ENCODE measurements around the gene KRTAP5-10. TPM values are rescaled to one million over a fixed set of nuclear protein-coding genes. Genes with fewer than 3 reads are reported as not detected.
A peak's percentile ranks its signal among the peaks of the same experiment; 100 is the strongest.
"Not testable (repeated sequence)": the region's sequence is repeated elsewhere in the genome, so short reads cannot be mapped to it uniquely, and the experiment has no call there.

Gene KRTAP5-10
- total RNA-seq, 2 donors from 2014 or later = not detected

GRCh38 chr11:71574418-71574817, 9.1 kb downstream of the KRTAP5-10 start:
- H3K4me3 Mint-ChIP-seq = no peak overlapping the region
- H3K9me3 Mint-ChIP-seq = no peaks in the 10 kb centered on the region
- ATAC-seq (replicated peaks) = no peak
- no peaks in the 10 kb centered on the region for H3K4me1 Mint-ChIP-seq
- peaks cover 9% of the 10 kb centered on the region for H3K27me3 Mint-ChIP-seq
- no peak overlapping the region for H3K27ac Mint-ChIP-seq
- H3K36me3 Mint-ChIP-seq (ENCODE audit: low read depth) = no peaks in the 10 kb centered on the region

- Mint-ChIP-seq H3K27me3 (peaks cover 9% of the 10 kb centered on the region), H3K36me3 (ENCODE audit: low read depth) (no peaks in the 10 kb centered on the region), H3K27ac (no peak overlapping the region), H3K4me3 (no peak overlapping the region), H3K4me1 (peaks cover 3% of the 10 kb centered on the region), H3K9me3 (no peaks in the 10 kb centered on the region)
- no peak for ATAC-seq (replicated peaks)
These were observed 10.5 kb downstream of the KRTAP5-10 start for GRCh38 chr11:71575723-71576424.

GRCh38 chr11:71576688-71577465, 11.5 kb downstream of the KRTAP5-10 start:
- not testable (repeated sequence) for ATAC-seq (replicated peaks); H3K4me3 Mint-ChIP-seq; H3K4me1 Mint-ChIP-seq; H3K27ac Mint-ChIP-seq; H3K9me3 Mint-ChIP-seq; H3K36me3 Mint-ChIP-seq (ENCODE audit: low read depth)
- H3K27me3 Mint-ChIP-seq = peaks cover 14% of the 10 kb centered on the region

- H3K9me3 Mint-ChIP-seq = no peaks in the 10 kb centered on the region
- no peak for ATAC-seq (replicated peaks)
These were observed 12.2 kb downstream of the KRTAP5-10 start for GRCh38 chr11:71577469-71578004.

GRCh38 chr11:71579513-71579912, 14.2 kb downstream of the KRTAP5-10 start:
- not testable (repeated sequence) for H3K4me1 Mint-ChIP-seq; H3K27ac Mint-ChIP-seq; H3K4me3 Mint-ChIP-seq; H3K9me3 Mint-ChIP-seq; H3K36me3 Mint-ChIP-seq (ENCODE audit: low read depth)
- peaks cover 21% of the 10 kb centered on the region for H3K27me3 Mint-ChIP-seq
- ATAC-seq (replicated peaks) = peak; percentile 34

More at GRCh38 chr11:71577469-71578004, 12.2 kb downstream of the KRTAP5-10 start:
- peaks cover 17% of the 10 kb centered on the region for H3K27me3 Mint-ChIP-seq
- no peak overlapping the region for H3K4me3 Mint-ChIP-seq
- peaks cover 3% of the 10 kb centered on the region for H3K4me1 Mint-ChIP-seq
- no peaks in the 10 kb centered on the region for H3K36me3 Mint-ChIP-seq (ENCODE audit: low read depth)
- no peak overlapping the region for H3K27ac Mint-ChIP-seq

GRCh38 chr11:71580057-71581003, 15.0 kb downstream of the KRTAP5-10 start:
- peak; percentile 52 for ATAC-seq (replicated peaks)
- Mint-ChIP-seq H3K27ac (no peak overlapping the region), H3K36me3 (ENCODE audit: low read depth) (no peaks in the 10 kb centered on the region), H3K4me3 (no peak overlapping the region), H3K9me3 (no peaks in the 10 kb centered on the region), H3K27me3 (peaks cover 27% of the 10 kb centered on the region), H3K4me1 (peaks cover 3% of the 10 kb centered on the region)

GRCh38 chr11:71581826-71582225, 16.5 kb downstream of the KRTAP5-10 start:
- peaks cover 28% of the 10 kb centered on the region for H3K27me3 Mint-ChIP-seq
- peaks cover 3% of the 10 kb centered on the region for H3K4me1 Mint-ChIP-seq

GRCh38 chr11:71582309-71582895, 17.0 kb downstream of the KRTAP5-10 start, which contains the start of gene KRTAP5-11:
TSS of gene KRTAP5-11 (minus strand) at chr11:71582875. CDS start at chr11:71582837, 38 bp downstream.
- no peaks in the 10 kb centered on the region for H3K36me3 Mint-ChIP-seq (ENCODE audit: low read depth)
- H3K27me3 Mint-ChIP-seq = peaks cover 28% of the 10 kb centered on the region
- ATAC-seq (replicated peaks) = no peak
- H3K27ac Mint-ChIP-seq = no peak within 1 kb of the TSS
- H3K4me1 Mint-ChIP-seq = peaks cover 3% of the 10 kb centered on the region
- H3K4me3 Mint-ChIP-seq = no peak within 1 kb of the TSS
- H3K9me3 Mint-ChIP-seq = no peaks in the 10 kb centered on the region

More at GRCh38 chr11:71581826-71582225, 16.5 kb downstream of the KRTAP5-10 start:
- H3K36me3 Mint-ChIP-seq (ENCODE audit: low read depth) = no peaks in the 10 kb centered on the region
- H3K27ac Mint-ChIP-seq = no peak overlapping the region
- no peak for ATAC-seq (replicated peaks)
- no peak overlapping the region for H3K4me3 Mint-ChIP-seq
- no peaks in the 10 kb centered on the region for H3K9me3 Mint-ChIP-seq

- not testable (repeated sequence) for H3K4me3 Mint-ChIP-seq; H3K4me1 Mint-ChIP-seq; H3K27ac Mint-ChIP-seq; ATAC-seq (replicated peaks); H3K36me3 Mint-ChIP-seq (ENCODE audit: low read depth); H3K9me3 Mint-ChIP-seq
- H3K27me3 Mint-ChIP-seq = peaks cover 28% of the 10 kb centered on the region
These were observed 17.6 kb downstream of the KRTAP5-10 start for GRCh38 chr11:71582969-71583368.

GRCh38 chr11:71585673-71586072, 20.3 kb downstream of the KRTAP5-10 start:
- H3K9me3 Mint-ChIP-seq; H3K36me3 Mint-ChIP-seq (ENCODE audit: low read depth); H3K4me1 Mint-ChIP-seq; ATAC-seq (replicated peaks); H3K27ac Mint-ChIP-seq; H3K4me3 Mint-ChIP-seq: not testable (repeated sequence)
- peaks cover 23% of the 10 kb centered on the region for H3K27me3 Mint-ChIP-seq

- not testable (repeated sequence) for ATAC-seq (replicated peaks); H3K36me3 Mint-ChIP-seq (ENCODE audit: low read depth); H3K9me3 Mint-ChIP-seq; H3K4me1 Mint-ChIP-seq; H3K4me3 Mint-ChIP-seq; H3K27ac Mint-ChIP-seq
- peaks cover 14% of the 10 kb centered on the region for H3K27me3 Mint-ChIP-seq
These were observed 23.0 kb downstream of the KRTAP5-10 start for GRCh38 chr11:71588314-71588713.

- H3K27me3 Mint-ChIP-seq = peaks cover 13% of the 10 kb centered on the region
- not testable (repeated sequence) for H3K4me3 Mint-ChIP-seq; ATAC-seq (replicated peaks); H3K27ac Mint-ChIP-seq; H3K4me1 Mint-ChIP-seq; H3K9me3 Mint-ChIP-seq; H3K36me3 Mint-ChIP-seq (ENCODE audit: low read depth)
These were observed 23.6 kb downstream of the KRTAP5-10 start for GRCh38 chr11:71588822-71589545.

GRCh38 chr11:71589546-71589920, 24.2 kb downstream of the KRTAP5-10 start:
- not testable (repeated sequence) for ATAC-seq (replicated peaks); H3K4me1 Mint-ChIP-seq; H3K36me3 Mint-ChIP-seq (ENCODE audit: low read depth); H3K27ac Mint-ChIP-seq; H3K9me3 Mint-ChIP-seq; H3K4me3 Mint-ChIP-seq
- H3K27me3 Mint-ChIP-seq = peaks cover 10% of the 10 kb centered on the region
